Ureter (tissue), 1 donor: ENCODE measurements around the gene BEGAIN. TPM values are rescaled to one million over a fixed set of nuclear protein-coding genes. Genes with fewer than 3 reads are reported as not detected.

Experiments
- DNase-seq: peaks from one replicate; pipeline ENCODE4 v3.0.0-alpha.2; 2020; ENCODE audit warnings: low spot score
- total RNA-seq: library from RNA; stranded (reverse); gene quantifications from one replicate; pipeline ENCODE4 v1.2.4, GENCODE V29; 2023
- donor health status: DM: yes; HTN: yes; CAD: no.

BEGAIN gene
- total RNA-seq, 1 donor from 2014 or later, result 4.2 TPM

GRCh38 chr14:100581228-100582145 is 5.7 kb downstream of the BEGAIN start:
- no peak for DNase-seq

- DNase-seq, result no peak
Measured at GRCh38 chr14:100580316-100581227, 6.6 kb downstream of the BEGAIN start.

GRCh38 chr14:100578552-100578951 is 8.7 kb downstream of the BEGAIN start:
- no peak for DNase-seq

- no peak for DNase-seq
Measured at GRCh38 chr14:100577986-100578431, 9.2 kb downstream of the BEGAIN start.

GRCh38 chr14:100577321-100577985 is 9.8 kb downstream of the BEGAIN start:
- no peak for DNase-seq

GRCh38 chr14:100576091-100577085 is 10.8 kb downstream of the BEGAIN start:
- DNase-seq, result no peak

GRCh38 chr14:100575266-100575995 is 11.8 kb downstream of the BEGAIN start:
- DNase-seq, result no peak

GRCh38 chr14:100574642-100575031 is 12.6 kb downstream of the BEGAIN start:
- DNase-seq, result no peak

- DNase-seq, result no peak
Measured at GRCh38 chr14:100573757-100574641, 13.2 kb downstream of the BEGAIN start.

GRCh38 chr14:100573002-100573756 is 14.0 kb downstream of the BEGAIN start:
- no peak for DNase-seq

GRCh38 chr14:100572543-100572942 is 14.7 kb downstream of the BEGAIN start:
- DNase-seq, result no peak

- DNase-seq, result no peak
Measured at GRCh38 chr14:100571837-100572236, 15.4 kb downstream of the BEGAIN start.

GRCh38 chr14:100570726-100571454 is 16.3 kb downstream of the BEGAIN start:
- DNase-seq, result no peak

GRCh38 chr14:100569734-100570286 is 17.4 kb downstream of the BEGAIN start:
- DNase-seq, result no peak

- DNase-seq, result no peak
Measured at GRCh38 chr14:100568998-100569733, 18.1 kb downstream of the BEGAIN start.
